ENCODE data around the gene TTLL11. TPM values are rescaled to one million over a fixed set of nuclear protein-coding genes. Genes with fewer than 3 reads are reported as not detected.
A peak's percentile ranks its signal among the peaks of the same experiment; 100 is the strongest.
"Not testable (repeated sequence)": the region's sequence is repeated elsewhere in the genome, so short reads cannot be mapped to it uniquely, and the experiment has no call there.

TTLL11 gene
- total RNA-seq, 1 donor from 2014 or later: 5.3 TPM

GRCh38 chr9:122042056-122042455 lies 51.1 kb downstream of the TTLL11 start:
- DNase-seq: no peak

- no peak for DNase-seq
Measured at GRCh38 chr9:122040561-122041242, 52.4 kb downstream of the TTLL11 start.

GRCh38 chr9:122039234-122039633 lies 53.9 kb downstream of the TTLL11 start:
- no peak for DNase-seq

GRCh38 chr9:122036988-122037387 lies 56.1 kb downstream of the TTLL11 start:
- DNase-seq: no peak

GRCh38 chr9:122036408-122036807 lies 56.7 kb downstream of the TTLL11 start:
- no peak for DNase-seq

GRCh38 chr9:122033775-122034373 lies 59.2 kb downstream of the TTLL11 start:
- no peak for DNase-seq

- DNase-seq: no peak
Measured at GRCh38 chr9:122032346-122032745, 60.8 kb downstream of the TTLL11 start.

- no peak for DNase-seq
Measured at GRCh38 chr9:122031776-122032175, 61.3 kb downstream of the TTLL11 start.

GRCh38 chr9:122031157-122031556 lies 62.0 kb downstream of the TTLL11 start:
- DNase-seq: no peak

- DNase-seq: no peak
Measured at GRCh38 chr9:122030357-122030756, 62.8 kb downstream of the TTLL11 start.

GRCh38 chr9:122029898-122030297 lies 63.2 kb downstream of the TTLL11 start:
- DNase-seq: no peak

- no peak for DNase-seq
Measured at GRCh38 chr9:122028089-122028488, 65.0 kb downstream of the TTLL11 start.

- DNase-seq: peak; percentile 60
Measured at GRCh38 chr9:122020398-122020797, 72.7 kb downstream of the TTLL11 start.

- DNase-seq: peak; percentile 41
Measured at GRCh38 chr9:122016744-122017143, 76.4 kb downstream of the TTLL11 start.

- peak; percentile 51 for DNase-seq
Measured at GRCh38 chr9:122016309-122016708, 76.8 kb downstream of the TTLL11 start.

- peak; percentile 63 for DNase-seq
Measured at GRCh38 chr9:122015170-122015821, 77.8 kb downstream of the TTLL11 start.

GRCh38 chr9:122011818-122012498 lies 81.2 kb downstream of the TTLL11 start:
- DNase-seq: no peak

GRCh38 chr9:122008559-122008958 lies 84.5 kb downstream of the TTLL11 start:
- no peak for DNase-seq

GRCh38 chr9:122007837-122008236 lies 85.3 kb downstream of the TTLL11 start:
- no peak for DNase-seq

GRCh38 chr9:122005597-122005996 lies 87.5 kb downstream of the TTLL11 start:
- peak; percentile 64 for DNase-seq

- DNase-seq: no peak
Measured at GRCh38 chr9:122004589-122004988, 88.5 kb downstream of the TTLL11 start.

GRCh38 chr9:122001491-122002201 lies 91.5 kb downstream of the TTLL11 start:
- peak; percentile 24 for DNase-seq

- DNase-seq: not testable (repeated sequence)
Measured at GRCh38 chr9:122000526-122000925, 92.6 kb downstream of the TTLL11 start.
